HG02938 (cell line): ENCODE measurements around the gene UBA5.
A peak's percentile ranks its signal among the peaks of the same experiment; 100 is the strongest.
"Not testable (repeated sequence)": the region's sequence is repeated elsewhere in the genome, so short reads cannot be mapped to it uniquely, and the experiment has no call there.

Experiments
- ATAC-seq: cut with Tn5 transposase; IDR thresholded peaks from one replicate; pipeline ENCODE4 v1.9.1; 2021; ENCODE audit warnings: mild to moderate bottlenecking, moderate library complexity; ENCODE audit not compliant: unreplicated experiment

Gene UBA5

DNA sequence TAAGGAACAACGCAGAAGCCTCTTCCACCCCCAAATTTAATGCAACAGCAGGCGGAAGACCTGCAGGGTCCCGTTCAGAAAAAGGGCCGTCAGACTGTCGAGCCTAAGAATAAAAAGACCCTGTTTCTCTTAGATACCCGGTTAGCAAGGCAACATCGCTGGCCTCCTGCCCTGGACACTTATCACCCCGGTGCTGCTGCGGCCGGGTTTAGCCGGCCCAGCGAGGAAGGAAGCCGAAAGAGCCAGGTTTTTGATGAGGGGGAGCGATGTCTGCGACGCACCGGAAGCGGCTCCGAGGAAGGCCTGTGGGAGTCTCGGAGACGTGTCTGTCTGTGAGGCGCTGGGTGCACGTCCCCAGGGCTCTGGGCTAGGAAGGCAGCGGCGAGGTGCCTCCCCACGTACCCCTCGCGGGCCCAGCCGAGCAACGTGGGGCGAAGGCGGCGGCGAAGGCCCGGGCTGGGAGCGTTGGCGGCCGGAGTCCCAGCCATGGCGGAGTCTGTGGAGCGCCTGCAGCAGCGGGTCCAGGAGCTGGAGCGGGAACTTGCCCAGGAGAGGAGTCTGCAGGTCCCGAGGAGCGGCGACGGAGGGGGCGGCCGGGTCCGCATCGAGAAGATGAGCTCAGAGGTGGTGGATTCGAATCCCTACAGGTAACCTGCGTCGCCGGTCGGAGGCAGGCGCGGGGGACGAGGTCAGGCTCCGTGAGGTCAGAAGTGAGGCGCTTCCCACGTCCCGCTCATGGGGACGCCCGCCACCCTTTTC lies at the start of gene UBA5:
UBA5 (plus strand) TSS at position 278 of the 759 bp plus-strand sequence; CDS start at position 487, 209 bp downstream.
- ATAC-seq: peak; percentile 73

DNA sequence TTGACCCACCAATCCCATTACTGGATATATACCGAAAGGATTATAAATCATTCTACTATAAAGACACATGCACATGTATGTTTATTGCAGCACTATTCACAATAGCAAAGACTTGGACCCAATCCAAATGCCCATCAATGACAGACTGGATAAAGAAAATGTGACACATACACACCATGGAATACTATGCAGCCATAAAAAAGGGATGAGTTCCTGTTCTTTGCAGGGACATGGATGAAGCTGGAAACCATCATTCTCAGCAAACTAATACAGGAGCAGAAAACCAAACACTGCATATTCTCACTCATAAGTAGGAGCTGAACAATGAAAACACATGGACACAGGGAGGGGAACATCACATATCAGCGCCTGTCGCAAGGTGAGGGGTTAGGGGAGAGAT lies 44.8 kb upstream of the UBA5 start:
- not testable (repeated sequence) for ATAC-seq

DNA sequence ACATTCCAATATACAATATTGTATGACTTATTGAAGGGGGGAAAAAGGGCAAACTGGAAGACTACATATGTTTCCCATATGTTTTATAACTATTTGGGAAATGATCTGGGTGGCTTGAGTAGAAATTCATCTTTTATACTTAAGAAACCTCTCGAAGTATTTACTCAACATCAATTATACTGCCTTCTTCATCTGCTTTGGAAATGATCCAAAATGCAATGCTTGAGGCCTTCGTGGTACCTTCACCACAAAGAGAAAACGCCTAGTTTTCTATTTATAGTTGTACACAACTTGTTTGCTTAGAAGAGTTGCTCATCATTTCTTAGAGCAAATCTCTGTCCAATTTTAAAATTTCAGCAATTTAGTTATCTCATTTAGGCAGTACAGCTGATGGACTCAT lies 44.2 kb upstream of the UBA5 start:
- ATAC-seq: no peak

DNA sequence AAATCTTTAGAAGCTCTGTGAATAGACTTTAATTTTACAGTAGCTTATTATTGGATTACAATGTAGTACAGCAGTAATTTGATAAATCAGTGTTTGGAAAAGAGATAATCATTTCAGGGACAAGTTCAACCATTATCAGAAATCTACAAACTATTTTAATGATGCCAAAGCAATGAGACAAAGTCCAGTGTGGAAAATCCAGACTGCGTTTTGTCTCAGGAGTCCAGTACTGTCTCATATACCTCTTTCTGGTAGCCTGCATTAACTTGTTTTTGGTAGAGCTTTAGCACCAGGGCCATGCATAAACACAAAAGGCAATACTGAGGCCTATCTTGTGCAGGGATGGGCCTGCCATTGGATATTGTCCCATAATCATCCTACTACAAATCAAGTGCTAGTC lies 43.3 kb upstream of the UBA5 start:
- no peak for ATAC-seq

DNA sequence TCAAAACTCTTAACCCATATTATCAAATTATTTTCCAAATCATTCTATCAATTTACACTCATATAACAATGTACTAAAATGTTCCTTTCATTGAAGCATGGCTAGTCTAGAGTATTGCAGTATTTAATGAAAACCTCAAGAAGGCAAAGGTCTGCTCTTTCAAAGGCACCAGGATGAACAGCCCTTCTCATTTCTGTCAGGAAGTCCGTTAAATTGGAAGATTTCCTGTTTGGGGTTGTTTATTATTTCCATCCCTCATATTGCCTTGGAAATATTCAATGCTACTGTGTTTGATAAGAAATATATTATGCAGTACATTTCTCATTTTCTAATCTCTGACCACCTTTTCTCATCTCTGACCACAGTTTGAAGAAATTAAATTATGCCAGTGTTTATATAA lies 38.0 kb upstream of the UBA5 start:
- no peak for ATAC-seq

DNA sequence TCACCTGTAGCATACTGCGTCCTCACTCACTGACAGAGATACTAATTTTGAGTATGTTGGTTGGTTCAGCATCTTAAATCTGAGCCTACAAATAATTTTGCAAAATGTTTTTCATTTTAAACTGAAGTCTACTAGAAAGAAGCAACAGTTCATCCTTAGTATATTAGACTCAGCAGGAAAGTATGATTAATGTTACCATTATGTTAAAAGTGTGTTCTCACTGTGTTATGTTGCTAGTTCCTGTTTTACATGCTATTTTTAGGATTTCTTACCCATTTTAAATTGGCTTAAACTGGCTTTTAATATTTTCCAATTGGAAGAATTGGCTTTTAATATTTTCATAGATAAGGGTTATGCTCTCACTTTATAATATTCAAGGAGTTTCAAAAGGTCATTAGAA lies 37.4 kb upstream of the UBA5 start:
- ATAC-seq: no peak

DNA sequence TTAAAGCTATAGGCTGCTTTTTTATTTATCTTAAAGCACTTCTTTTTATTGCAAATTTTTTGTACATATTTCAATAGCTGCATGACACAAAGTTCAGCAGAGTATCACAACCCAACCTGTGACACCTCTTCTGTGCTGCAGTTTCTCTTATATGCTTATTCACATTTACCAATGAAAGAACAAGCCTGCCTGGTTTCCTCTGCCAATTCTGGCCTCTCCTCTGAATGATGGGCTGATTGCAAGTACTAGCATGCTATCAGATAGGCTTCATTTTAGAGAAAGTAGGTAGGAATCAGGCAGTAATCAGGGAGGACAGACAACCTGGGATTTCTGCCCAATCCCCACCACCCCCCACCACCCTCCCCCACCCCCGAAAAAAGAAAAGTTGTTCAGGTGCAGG lies 36.5 kb upstream of the UBA5 start:
- ATAC-seq: no peak

DNA sequence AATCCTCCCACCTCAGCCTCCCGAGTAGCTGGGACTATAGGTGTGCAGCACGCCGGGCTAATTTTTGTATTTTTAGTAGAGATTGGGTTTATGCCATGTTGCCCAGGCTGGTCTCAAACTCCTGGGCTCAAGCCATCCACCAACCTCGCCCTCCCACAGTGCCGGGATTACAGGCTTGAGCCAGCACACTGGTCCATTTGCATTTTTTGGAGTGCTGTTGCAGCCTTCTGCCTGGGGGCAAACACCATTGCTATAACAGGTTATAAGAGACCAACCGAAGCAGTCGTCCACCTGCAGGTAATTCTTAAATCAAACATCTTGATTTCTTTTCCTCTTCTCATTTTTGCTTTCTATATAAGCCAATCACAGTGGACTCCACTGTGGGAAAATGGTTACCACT lies 35.3 kb upstream of the UBA5 start:
- no peak for ATAC-seq

DNA sequence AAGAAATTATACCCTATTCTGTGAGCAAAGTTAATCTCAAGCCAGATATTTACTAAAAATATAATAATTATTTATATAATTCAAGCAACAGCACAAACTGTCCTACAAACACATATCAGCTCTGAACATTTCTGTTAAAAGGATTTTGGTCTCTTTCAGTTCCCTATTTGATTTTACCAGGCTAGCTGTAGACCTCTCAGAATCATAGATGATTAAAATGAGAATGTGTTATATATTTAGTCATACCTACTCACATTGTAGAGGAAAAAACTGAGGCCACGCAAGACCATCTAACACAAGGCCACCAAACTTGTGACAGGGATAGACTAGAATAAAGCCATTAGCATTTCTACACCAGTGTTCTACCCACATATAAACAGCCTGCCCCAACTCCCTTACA lies 34.5 kb upstream of the UBA5 start:
- ATAC-seq: peak; percentile 80

DNA sequence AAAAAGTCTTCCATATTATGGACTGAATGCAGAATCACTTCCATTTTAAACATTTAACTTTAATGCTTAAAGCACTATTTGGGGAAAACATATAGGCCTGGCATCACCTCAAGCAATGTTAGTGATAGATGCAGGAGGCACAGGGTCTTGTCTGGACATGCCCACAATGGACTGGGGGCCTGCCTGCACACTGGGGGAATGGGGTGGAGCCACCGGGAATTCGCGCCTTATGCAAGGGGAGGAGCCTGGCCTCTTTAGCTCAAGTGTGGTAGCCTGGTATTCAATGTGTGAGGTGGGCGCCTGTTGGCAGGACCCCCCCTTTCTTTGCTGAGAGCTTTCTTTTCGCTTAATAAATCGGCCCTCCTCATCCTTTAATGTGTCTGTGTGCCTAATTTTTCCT lies 33.2 kb upstream of the UBA5 start:
- ATAC-seq: no peak

DNA sequence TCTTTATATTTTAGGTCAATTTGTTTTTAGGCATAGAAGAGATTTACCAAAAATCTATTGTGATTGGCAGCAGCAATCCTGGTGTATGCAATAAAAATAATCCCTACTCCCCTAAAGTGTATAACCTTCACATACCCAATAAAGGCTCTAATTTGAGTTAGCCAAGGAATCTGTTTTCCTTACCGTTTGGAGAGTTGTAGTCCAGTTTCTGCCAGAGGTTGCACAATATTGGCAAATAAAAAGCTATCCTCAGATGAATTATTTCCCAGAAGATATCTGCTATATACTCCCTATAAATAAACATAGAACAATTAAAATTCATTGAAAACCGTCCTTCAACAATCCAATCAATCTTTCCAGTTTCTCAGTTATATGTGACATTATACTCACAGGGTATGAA lies 32.0 kb upstream of the UBA5 start:
- ATAC-seq: no peak

DNA sequence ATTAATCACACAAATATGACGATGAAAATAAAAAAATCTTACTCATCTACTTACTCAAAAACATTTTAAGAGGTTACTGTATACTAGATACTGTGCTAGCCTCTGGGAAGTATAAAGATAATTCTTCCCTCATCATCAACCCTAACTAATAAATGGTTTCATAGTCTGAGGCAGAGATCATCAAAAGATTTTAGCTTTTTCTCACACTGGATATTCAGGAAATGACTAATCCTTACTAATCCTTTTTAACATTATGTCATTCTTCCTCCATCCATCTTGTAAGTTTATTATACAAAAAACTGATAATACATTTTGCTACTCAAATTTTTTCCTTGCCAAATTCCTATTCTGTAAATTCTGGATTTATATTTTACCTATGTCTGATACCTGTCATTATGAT lies 30.2 kb upstream of the UBA5 start:
- ATAC-seq: no peak

DNA sequence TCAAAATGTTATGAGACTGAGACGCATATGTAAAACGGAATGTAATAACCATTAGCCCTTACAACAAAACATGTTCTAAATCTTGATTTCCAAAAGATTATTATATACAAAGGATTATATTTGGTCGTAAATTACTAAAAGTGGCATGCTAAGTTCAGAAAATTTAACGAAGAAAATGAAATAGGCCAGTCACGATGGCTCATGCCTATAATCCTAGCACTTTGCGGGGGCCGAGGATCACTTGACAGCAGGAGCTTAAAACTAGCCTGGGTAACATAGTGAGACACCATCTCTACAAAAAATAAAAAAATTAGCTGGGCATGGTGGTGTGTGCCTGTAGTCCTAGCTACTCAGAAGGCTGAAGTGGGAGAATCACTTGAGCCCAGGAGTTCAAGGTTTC lies 29.5 kb upstream of the UBA5 start:
- no peak for ATAC-seq

DNA sequence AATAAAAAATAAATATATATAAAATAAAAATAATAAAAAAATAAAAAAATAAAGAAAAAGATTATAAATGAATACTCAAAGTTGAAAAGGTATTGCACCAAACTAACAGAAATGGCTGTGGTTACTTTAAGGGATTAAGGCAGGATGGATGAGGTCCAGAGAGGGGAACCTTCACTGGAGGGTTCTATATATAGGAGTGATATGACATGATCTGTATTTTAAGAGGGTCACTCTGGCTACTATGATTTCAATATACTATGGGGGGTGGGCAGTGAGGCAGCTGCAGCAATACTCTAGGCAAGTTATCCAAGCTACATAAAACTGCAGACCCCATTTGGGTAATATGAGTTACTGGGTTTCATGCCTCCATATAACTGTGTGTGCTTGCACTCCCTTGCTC lies 25.1 kb upstream of the UBA5 start:
- no peak for ATAC-seq

DNA sequence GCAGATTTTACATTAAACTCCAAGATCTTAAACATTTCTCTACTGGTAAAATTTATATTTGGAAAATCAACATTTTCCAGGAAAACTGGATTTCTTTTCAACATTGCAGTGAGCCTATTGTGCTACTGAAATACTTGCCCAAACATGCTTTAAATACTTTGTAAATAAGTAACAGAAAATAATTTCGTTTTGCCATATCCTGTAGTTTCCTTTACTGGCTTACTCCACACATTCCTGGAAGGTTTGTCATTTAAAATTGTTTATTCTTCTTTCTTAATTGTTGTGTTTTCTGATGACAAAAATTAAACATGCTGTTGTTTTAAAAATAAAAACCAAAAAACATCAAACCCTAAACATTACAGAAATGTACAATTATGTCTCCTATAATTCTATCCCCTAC lies 22.5 kb upstream of the UBA5 start:
- no peak for ATAC-seq

DNA sequence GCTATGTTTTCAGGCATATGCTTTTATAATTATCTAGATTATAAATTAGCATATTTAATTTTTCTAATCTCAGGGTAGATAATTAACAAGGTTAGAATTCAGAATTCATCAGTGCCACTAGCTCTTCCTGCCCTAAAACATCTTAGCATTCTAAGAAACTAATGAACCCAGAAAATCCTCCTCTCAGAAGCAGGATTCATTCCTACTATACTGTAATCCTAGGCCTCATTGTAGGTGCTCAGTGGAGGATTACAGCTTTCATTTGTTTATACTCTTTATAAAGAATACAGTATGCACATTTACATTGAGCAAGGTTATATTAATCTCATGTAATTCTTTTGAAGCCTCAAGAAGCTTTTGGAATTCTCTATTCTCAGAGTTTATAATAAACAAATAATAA lies 21.4 kb upstream of the UBA5 start:
- no peak for ATAC-seq

DNA sequence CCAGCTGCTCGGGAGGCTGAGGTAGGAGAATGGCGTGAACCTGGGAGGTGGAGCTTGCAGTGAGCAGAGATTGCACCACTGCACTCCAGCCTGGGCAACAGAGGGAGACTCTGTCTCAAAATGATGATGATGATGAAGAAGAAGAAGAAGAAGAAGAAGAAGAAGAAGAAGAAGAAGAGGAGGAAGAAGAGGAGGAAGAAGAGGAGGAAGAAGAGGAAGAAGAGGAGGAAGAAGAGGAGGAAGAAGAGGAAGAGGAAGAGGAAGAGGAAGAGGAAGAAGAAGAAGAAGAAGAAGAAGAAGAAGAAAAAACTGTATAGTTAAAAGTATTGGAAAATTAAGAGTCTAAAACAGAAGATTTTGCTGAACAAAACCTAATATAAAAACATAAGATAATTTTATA lies 18.7 kb upstream of the UBA5 start:
- not testable (repeated sequence) for ATAC-seq

DNA sequence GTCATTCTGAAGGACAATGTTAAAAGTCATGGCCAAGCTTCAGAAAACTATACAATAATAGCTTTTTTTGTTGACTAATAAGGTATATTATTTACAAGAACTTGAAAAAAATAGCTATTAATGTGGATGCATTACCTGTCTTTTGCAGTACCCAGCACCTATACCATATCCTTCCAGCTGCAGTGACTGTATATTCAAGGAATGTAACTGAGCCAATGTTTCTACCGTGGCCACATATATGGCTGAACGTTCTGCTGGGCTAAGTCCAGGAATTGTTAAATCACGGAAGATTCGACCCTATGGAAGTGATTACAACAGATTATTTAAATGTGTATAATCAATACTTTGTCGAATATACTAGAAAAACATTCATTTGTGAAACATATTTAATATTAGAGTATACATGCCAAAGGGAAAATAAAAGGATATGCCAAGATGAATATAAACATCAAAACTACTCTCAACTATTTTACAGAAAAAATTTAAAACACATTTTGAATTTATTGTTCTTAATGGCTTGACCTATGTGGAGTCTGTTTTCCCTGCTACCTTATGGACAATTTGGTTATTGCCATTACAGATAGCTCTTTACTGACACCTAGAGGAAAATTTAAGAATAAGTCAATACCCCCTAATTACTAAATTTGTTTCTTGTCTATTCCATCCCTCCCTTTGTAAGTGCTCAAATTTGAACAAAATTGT lies 18.1 kb upstream of the UBA5 start:
- ATAC-seq: no peak

DNA sequence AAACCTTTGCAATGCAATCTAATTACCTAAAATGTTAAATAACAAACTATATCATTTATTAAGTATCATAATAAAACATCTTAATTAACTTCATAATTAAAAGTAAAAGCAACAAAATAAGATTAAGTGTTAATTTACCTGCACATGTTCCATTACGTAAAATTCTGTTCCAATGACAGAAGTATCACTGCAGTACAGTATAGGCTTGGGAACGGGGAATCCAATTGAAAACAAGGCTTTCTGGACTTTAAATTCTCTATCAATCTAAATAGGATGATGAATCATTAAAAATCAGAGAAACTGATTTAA lies 17.6 kb upstream of the UBA5 start:
- ATAC-seq: no peak

DNA sequence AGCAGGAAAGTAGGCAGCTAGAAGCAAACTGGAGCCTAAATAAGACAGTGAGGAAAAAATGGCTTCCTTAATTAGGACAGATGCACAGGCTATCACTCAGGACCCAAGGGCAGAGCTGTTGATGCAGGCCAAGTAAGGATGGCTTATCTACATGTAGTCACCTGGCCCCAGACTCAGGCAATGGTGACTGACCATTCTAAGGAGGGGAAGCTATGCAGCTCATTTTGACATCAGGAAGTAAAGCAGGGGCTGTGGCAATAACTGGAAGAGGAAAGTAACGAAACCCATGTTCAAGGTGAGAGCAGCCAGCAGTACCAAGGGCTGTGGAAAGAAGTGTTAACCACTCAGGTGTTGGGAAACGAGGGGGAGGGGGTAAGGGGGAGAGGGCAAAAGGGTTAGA lies 16.8 kb upstream of the UBA5 start:
- ATAC-seq: no peak

DNA sequence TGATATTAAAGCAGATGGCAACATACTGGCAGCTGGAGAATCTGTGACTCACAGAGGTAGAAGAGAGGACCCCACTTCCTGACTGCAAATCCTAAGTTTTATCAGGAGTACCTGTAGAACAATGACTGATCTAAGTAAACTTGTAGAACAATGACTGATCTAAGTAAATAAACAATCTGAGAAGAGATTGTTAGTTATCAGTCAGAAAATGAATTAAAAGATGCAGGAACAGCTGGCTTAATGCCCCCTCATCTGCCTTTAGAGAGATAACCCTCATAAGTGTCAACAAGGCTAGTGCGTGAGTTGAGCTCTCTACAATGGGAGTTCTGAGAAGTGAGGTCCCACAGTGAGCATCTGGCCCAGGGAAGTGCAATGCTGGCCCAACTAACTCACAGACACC lies 15.1 kb upstream of the UBA5 start:
- no peak for ATAC-seq

DNA sequence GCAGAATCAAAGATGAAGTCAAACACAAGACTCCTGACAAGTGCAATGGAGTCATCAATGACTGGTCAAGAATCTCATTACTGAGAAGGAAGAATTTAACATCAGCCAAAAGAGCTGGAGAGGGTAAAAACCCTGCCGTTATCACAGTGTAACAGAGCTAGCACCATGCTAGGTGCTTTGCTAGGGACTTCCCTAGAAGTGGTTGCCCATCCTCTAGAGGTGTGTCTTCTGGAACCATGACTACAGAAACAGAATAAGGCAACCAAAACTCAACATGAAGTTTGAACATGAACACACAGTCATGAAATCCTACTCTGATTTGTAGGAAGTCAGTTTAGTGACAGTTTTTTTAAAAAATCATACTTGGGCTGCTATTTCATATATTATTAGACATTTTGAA lies 10.0 kb upstream of the UBA5 start:
- ATAC-seq: no peak
